Hematopoietic multipotent progenitor cell treated with erythropoietin and hydrocortisone succinate and interleukin-3 and kit ligand, for 15 days (in vitro differentiated cells): ENCODE results near the gene ZNF76.
"Not testable (repeated sequence)": the region's sequence is repeated elsewhere in the genome, so short reads cannot be mapped to it uniquely, and the experiment has no call there.

Source experiments
- DNase-seq: peaks from one replicate; pipeline ENCODE4 v3.0.0-alpha.2; 2015; ENCODE audit warnings: low spot score

ZNF76 gene

DNA sequence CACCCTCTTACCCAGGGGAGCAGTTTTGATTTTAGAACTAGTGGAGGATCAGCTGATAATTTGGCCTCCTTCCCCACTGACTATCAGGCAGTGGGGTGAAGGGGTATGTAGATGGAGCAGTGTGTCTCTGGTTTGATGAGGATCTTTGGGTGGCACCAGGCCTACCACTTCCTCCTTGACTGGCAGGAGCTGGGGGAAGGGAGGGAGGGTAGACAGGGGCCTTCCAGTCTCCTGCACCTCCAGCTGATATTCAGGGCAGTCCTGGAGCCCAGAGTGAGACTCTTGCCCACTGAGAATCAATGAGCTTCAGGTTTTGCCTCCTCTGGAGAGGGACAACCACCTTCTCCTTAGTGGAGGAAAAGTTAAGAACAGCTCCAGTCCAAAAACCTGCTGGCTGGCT, 41.3 kb downstream of the ZNF76 start:
- DNase-seq: no peak

DNA sequence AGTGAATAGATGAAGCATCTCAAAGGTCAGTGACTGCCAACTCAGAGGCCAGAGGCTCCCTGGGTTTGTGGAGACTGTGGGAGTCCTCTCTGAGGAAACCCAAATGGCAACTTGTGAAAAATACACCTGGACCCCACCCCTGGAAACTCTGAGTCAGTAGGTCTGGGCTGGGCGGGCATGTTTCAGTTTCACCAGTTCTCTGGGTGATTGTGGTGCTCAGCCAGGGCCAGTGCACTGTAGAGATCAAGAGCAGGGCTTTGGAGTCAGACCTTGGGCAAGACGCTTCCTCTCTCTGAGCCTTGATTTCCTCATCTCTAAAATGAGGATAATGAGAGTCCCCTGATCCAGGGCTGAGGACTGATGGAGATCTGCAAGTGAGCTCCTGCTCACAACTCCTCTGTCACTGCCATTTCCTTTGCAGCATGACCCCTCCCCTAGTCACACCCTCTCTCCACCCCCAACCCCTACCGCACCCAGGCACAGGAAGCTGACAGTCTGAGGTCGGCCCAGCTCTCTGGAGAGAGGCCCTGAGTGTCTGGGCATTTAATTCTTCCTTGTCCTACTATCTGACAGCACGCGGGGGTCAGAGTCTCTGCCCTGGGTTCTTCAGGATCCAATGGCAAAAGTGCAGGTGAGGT, 43.2 kb downstream of the ZNF76 start:
- DNase-seq: no peak

DNA sequence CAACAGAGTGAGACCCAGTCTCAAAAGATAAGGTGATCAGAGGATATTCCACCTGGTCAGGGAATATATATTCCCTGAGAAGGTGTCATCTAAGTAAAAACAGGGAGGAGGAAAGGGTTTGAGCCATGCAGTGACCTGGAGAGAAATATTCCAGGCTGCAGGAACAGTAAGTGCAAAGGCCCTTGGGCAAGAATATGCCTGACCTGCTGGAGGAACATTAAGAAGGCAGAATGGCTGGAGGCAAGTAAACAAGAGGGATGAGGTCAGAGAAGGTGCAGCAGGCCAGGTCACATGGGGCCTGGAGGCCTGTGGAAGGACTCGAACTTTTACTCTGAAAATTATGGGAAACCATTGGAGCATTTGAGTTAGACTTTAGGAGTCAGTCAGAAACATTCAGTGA, 44.8 kb downstream of the ZNF76 start:
- DNase-seq: no peak

DNA sequence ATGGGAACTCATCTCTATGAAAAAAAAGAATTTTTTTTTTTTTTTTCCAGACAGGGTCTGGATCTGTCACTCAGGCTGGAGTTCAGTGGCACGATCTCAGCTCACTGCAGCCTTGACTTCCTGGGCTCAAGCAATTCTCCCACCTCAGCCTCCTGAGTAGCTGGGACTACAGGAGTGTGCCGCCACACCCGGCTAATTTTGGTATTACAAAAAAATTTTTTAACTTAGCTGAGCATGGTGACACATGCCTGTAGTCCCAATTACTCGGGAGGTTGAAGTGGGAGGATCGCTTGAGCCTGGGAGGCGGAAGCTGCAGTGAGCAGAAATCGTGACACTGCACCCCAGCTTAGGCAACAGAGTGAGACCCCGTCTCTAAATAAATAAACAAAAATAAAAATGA, 45.6 kb downstream of the ZNF76 start:
- no peak for DNase-seq

DNA sequence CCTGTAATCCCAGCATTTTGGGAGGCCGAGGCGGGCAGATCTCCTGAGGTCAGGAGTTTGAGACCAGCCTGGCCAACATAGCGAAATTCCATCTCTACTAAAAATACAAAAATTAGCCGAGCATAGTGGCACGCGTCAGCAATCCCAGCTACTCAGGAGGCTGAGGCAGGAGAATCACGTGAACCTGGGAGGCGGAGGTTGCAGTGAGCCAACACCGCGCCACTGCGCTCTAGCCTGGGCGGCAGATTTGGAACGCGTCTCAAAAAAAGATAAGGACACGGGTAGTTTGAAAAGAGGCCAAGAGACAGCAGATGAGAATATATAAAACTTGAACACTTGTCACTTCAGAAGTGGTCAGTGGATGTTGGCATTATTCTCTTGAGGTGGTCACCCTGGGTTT, 47.6 kb downstream of the ZNF76 start:
- DNase-seq: not testable (repeated sequence)

DNA sequence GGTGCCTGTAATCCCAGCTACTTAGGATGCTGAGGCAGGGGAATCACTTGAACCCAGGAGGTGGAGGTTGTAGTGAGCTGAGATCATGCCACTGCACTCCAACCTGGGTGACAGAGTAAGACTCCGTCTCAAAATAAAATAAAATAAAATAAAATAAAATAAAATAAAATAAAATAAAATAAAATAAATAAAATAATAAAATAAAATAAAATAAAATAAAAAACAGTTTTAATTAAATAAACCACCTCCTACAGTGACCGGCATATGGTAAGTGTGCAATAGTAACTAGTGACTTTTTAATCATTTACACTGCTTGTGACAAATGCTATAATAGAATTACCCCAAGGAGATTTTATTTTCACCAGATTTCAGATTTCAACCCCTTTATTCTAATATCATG, 49.0 kb downstream of the ZNF76 start:
- not testable (repeated sequence) for DNase-seq

DNA sequence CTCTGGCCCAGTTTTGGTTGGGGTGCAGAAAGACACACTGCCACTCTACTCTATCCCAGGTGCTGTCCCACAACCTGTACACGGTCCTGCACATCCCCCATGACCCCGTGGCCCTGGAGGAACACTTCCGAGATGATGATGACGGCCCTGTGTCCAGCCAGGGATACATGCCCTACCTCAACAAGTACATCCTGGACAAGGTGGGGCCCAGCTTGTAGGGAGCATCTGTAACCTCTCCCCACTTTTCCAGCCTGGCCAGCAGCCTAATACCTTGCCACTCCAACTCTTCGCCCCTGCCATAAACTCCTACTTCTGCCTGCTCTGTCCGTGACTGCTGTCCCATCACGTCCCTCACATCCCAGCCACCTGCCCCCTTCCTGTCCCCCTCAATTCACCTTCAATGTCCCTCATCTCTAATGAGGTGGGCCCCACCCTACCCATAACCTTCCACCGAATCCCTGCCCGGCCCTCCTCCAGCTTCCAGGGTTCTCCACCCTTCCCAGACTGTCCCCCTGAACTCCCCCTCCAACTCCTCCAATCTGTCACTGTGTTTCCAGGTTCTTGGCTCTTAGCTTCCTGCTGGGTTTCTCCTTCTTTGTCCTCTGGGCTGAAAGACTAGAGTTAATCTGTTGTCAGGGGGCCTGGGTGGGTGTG, 50.2 kb downstream of the ZNF76 start:
- no peak for DNase-seq

DNA sequence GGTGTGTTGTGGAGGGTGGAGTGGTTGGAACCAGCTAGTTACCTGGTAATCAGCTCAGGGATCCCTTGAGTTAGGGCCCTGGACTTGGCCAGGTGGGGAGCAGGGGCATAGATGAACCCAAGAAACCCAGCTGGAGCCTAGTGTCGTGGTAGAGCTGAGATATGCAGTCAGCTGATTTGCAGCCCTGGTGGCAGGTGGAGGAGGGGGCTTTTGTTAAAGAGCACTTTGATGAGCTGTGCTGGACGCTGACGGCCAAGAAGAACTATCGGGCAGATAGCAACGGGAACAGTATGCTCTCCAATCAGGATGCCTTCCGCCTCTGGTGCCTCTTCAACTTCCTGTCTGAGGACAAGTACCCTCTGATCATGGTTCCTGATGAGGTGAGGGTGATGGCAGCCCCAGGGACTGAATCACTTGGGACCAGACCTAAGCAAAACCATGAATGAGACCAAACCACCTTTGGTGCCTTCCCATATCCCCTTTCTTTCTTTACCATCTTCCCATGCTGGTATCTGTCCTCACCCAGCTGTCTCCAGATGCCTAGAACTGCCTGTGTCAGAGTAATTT, 50.8 kb downstream of the ZNF76 start:
- DNase-seq: no peak

DNA sequence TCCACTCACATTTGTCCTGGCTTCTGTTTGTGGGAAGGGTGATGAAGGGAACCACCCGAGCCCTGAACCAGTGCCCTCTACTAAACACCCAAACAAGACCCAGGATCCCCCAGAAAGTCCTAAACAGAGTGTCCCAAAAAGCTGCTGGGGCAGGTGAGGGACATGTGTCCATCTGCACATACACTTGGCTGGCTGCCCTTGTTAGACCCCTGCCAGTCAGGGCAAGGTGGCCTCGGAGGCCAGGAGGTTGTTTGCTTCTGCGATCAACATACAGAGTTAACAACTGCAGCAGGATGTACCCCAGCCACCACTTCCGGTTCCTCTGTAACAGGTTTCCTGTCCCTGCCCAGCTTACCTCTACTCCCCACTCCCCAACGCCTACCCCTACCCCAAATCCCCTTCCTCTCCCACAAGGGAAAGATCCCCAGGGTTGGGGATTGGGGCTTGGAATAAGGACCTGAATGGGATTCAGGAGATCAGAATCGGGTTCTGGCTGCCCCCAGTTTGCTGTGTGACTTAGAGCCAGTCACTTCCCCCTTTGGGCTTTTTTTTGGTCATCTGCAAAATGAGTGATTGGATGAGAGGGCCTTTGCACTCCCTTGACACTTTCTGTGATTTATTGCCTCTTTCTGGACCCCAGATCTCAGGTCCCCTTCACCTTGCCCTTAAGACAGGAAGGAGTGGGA, 52.0 kb downstream of the ZNF76 start:
- no peak for DNase-seq

DNA sequence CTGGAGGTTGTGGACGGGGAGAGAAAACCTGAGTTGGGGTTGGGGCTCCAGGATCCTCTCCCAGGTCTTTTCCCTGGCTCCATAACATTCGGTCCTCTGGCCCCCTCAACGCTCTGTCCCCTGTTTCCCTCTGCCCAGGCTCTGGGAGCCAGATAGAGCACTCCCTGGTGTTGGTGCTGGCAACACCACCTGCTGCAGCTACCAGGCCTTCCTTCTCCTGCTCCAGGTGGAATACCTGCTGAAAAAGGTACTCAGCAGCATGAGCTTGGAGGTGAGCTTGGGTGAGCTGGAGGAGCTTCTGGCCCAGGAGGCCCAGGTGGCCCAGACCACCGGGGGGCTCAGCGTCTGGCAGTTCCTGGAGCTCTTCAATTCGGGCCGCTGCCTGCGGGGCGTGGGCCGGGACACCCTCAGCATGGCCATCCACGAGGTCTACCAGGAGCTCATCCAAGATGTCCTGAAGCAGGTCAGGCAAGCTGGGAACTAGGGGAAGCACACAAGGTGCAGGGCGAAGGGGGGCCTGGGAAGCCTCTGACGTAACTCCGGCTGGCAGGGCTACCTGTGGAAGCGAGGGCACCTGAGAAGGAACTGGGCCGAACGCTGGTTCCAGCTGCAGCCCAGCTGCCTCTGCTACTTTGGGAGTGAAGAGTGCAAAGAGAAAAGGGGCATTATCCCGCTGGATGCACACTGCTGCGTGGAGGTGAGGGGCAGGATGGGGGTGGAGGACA, 52.7 kb downstream of the ZNF76 start:
- no peak for DNase-seq

DNA sequence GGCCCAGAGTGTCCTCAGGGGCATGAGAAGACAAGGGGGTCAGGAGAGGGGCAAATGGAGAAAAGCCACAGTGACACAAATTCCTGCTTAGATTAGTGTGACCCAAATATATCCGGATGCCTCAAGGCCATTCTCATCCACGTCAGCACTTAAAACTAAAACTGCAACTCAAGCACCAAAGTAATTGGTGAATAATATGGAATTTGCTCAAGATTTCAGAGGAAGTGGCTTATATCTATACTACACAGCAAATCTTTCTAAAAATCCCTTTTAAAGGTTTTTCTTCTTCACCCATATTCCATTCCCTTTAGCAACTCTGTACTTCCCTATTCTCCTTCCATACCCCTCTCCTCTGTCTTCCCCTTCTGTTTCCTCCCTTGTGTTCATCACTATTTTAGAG, 53.3 kb downstream of the ZNF76 start:
- no peak for DNase-seq

DNA sequence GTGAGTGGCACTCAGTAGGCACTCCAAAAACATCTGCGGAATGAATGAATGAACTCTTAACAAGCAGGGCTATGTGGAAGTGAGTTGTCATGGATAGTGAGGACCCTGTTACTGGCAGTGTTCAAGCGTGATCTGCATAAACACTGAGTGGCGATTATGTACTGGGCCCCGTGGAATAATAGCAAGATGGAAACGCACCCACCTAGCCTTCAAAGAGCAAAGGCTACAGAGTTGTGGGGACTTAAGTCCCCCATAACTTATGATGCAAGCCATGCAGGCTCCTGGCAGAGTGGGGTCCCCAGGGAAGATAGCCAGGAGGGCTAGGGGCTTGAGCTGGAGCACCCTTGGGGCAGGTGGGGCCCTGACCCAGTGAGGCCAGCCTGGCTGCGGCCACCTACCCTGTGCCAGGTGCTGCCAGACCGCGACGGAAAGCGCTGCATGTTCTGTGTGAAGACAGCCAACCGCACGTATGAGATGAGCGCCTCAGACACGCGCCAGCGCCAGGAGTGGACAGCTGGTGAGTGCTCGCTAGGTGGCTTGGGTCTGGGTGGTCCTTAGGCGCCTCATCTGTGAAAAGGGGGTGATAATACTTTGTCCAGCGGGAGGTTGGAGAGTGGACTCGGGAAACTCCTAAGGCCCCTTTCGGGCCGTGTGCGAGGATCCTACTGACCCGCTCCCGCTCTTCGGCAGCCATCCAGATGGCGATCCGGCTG, 58.1 kb downstream of the ZNF76 start:
- DNase-seq: no peak

DNA sequence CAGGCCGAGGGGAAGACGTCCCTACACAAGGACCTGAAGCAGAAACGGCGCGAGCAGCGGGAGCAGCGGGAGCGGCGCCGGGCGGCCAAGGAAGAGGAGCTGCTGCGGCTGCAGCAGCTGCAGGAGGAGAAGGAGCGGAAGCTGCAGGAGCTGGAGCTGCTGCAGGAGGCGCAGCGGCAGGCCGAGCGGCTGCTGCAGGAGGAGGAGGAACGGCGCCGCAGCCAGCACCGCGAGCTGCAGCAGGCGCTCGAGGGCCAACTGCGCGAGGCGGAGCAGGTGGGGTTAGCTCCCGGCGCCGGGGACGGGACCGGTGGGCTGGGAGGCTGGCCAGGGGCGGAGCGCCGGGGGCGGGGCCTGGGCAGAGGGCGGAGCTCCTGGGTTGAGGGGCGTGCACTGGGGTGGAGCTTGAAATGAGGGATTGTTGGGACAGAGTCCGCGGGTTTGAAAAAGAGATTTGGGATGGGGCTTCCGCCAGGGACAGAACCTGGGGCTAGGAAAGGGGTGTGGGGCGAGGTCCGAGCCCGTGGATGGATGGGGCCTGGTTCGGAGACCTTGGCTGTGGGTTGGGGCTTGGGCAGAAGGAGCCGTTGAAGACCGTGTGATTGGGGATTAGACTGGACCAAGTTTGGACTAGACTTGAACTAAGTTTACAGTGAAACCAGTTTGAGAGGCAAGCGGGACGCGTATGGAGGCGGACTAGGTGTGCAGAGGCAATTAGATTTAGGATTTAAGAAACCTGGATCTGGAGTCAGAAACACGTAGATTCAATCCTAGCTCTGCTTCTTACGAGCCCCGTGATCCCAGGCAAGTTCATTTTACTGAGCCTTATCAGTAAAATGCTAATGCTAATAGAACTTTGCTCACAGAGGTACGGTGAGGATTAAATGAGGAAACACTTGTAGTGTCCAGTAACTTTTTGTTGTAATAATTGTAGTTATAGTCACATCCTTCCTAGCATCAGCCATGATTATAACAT, 58.9 kb downstream of the ZNF76 start:
- no peak for DNase-seq

DNA sequence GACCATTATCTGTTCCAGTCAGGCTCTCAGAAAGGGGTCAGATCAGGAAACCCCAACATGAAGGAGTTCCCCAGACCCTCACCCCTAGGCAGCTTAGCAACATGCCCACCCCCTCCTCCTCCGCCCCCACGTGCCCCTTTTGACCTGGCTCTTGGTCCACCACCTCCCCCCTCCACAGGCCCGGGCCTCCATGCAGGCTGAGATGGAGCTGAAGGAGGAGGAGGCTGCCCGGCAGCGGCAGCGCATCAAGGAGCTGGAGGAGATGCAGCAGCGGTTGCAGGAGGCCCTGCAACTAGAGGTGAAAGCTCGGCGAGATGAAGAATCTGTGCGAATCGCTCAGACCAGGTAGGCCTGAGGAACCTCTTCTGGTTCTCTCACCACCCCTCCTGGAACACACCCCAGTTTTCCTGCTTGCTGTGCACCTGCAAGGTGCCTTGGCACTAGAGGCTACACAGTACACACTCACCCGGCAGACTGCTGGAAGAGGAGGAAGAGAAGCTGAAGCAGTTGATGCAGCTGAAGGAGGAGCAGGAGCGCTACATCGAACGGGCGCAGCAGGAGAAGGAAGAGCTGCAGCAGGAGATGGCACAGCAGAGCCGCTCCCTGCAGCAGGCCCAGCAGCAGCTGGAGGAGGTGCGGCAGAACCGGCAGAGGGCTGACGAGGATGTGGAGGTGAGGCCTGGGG, 60.0 kb downstream of the ZNF76 start:
- DNase-seq: no peak

DNA sequence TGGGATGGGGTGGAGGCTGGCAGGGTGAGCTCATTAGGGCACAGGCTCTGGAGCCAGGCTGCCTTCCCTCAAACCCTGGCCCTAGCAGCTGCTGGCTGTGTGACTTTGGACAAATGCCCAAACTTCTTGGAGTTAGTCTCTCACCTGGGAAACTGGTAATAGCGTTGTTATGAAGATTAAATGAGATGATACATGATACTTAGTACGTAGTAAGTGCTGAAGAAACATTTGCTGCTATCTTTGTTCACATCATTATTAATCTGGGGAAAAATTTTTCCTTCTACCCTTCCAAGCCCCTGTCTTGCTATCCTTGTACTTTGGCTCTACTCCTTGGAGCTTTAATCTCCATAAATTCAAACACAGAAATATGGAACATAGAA, 60.5 kb downstream of the ZNF76 start:
- no peak for DNase-seq

DNA sequence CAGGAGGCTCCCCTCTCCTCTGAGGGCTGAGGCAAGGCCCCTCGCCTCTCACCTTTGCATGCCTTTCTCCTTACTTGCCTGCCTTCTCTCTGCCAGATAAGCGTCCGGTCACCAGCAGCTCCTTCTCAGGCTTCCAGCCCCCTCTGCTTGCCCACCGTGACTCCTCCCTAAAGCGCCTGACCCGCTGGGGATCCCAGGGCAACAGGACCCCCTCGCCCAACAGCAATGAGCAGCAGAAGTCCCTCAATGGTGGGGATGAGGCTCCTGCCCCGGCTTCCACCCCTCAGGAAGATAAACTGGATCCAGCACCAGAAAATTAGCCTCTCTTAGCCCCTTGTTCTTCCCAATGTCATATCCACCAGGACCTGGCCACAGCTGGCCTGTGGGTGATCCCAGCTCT, 61.6 kb downstream of the ZNF76 start:
- no peak for DNase-seq

DNA sequence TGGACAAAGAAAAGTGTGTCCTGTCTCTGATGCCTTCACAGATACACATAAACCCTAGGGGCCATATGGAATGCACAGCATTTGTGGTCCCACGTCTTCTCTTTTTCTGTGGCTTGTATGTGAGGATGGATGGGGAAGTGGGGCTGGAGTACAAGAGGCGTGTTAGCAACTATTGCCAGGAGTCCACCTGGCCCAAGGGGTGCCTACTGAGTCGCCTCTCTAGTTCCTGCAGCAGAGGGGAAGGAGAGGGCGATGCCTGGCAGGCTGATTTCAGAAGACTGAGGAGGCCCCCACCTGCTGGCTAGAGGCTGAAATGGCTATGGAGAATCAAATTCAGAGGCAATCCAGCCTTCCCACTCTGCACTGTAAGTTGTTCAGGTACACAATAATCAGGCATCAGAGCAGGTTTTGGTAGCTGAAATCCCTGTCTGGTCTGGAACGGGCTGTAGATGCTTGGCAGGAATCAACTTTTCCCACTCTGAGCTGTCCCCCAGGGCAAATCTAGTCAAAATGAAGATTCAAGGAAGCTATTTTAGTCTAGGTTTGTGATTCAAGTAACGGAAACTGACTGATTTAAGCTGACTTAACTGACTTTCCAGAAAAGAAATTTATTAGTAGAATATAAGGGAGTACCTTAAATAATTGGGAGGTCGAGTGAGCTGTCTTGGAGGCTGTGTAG, 68.0 kb downstream of the ZNF76 start:
- no peak for DNase-seq

DNA sequence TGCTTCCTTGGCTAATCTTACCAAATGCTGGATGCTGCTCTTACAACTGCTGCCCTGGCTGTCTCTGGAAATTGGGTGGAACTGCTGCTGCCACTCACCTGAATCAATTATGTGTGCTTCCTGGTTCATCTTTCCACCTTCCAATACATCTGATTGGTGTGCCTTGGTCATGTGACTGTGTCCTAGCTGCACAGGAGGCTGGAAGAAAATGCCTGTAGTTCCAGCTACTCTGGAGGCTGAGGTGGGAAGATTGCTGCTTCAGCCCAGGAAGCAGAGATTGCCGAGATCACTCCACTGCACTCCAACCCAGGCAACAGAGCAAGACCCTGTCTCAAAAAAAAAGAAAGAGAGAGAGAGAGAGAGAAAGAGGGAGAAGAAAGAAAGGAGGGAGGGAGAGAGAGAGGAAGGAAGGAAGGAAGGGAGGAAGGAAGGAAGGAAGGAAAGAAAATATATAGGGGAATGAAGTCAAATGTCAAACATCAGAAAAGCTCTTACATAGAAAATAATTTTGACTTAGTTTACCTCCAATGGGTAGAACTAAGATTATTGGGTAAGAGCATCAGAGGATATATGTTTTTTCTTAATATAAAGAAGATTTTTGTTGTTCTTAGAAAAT, 68.7 kb downstream of the ZNF76 start:
- no peak for DNase-seq

DNA sequence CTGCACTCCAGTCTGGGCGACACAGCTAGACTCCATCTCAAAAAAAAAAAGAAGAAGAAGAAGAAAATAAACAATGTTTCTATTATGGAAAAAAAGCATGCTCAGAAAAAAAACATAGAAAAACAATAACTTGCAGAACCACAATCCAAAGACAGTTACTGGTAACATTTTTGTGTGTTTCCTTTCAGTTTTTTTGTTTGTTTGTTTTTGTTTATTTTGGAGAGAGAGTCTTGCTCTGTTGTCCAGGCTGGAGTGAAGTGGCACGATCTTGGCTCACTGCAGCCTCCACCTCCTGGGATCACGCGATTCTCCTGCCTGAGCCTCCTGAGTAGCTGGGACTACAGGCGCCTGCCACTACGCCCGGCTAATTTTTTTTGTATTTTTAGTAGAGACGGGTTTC, 69.4 kb downstream of the ZNF76 start:
- DNase-seq: not testable (repeated sequence)
